ENCODE measurements around the gene CREBBP.
"Not testable (repeated sequence)": the region's sequence is repeated elsewhere in the genome, so short reads cannot be mapped to it uniquely, and the experiment has no call there.

CREBBP gene

GRCh38 chr16:3715430-3715829, 165.1 kb downstream of the CREBBP start:
- DNase-seq = no peak

- not testable (repeated sequence) for DNase-seq
Measured at GRCh38 chr16:3714378-3714777, 166.1 kb downstream of the CREBBP start.

GRCh38 chr16:3713587-3714242, 166.8 kb downstream of the CREBBP start:
- DNase-seq = no peak

- DNase-seq = no peak
Measured at GRCh38 chr16:3712861-3713372, 167.6 kb downstream of the CREBBP start.

- no peak for DNase-seq
Measured at GRCh38 chr16:3706253-3707012, 174.1 kb downstream of the CREBBP start.

GRCh38 chr16:3702082-3702481, 178.4 kb downstream of the CREBBP start:
- no peak for DNase-seq

GRCh38 chr16:3701531-3701930, 179.0 kb downstream of the CREBBP start:
- DNase-seq = no peak

GRCh38 chr16:3698941-3699340, 181.6 kb downstream of the CREBBP start:
- peak in 4 of 56 donors; percentile 7 to 17 (median 14) for DNase-seq

- DNase-seq = no peak
Measured at GRCh38 chr16:3696425-3697218, 183.9 kb downstream of the CREBBP start.

- DNase-seq = no peak
Measured at GRCh38 chr16:3695610-3696369, 184.7 kb downstream of the CREBBP start.

- DNase-seq = no peak
Measured at GRCh38 chr16:3694051-3694450, 186.5 kb downstream of the CREBBP start.

- no peak for DNase-seq
Measured at GRCh38 chr16:3691761-3692160, 188.8 kb downstream of the CREBBP start.

- DNase-seq = no peak
Measured at GRCh38 chr16:3690980-3691720, 189.4 kb downstream of the CREBBP start.

- DNase-seq = peak; percentile 38 to 95 (median 84)
Measured at GRCh38 chr16:3690470-3690928, 190.0 kb downstream of the CREBBP start.

GRCh38 chr16:3689731-3690130, 190.8 kb downstream of the CREBBP start:
- no peak for DNase-seq

- DNase-seq = no peak
Measured at GRCh38 chr16:3687792-3688191, 192.7 kb downstream of the CREBBP start.

GRCh38 chr16:3687021-3687420, 193.5 kb downstream of the CREBBP start:
- DNase-seq = peak in 1 of 56 donors; percentile 9

GRCh38 chr16:3681206-3681605, 199.3 kb downstream of the CREBBP start:
- peak in 24 of 56 donors; percentile 6 to 51 (median 21) for DNase-seq

- no peak for DNase-seq
Measured at GRCh38 chr16:3677994-3678393, 202.5 kb downstream of the CREBBP start.

GRCh38 chr16:3675601-3676130, 204.8 kb downstream of the CREBBP start:
- no peak for DNase-seq
